H9 (cell line): ENCODE data around the gene PERCC1. TPM values are rescaled to one million over a fixed set of nuclear protein-coding genes. Genes with fewer than 3 reads are reported as not detected.

Experiments used
- DNase-seq: peaks from one replicate; pipeline ENCODE4 v3.0.0-alpha.2; 2017
- H2AFZ ChIP-seq: one replicate; pipeline ENCODE4 v1.6.1; 2013; ENCODE audit warnings: mild to moderate bottlenecking, low read length, control low read depth, moderate library complexity
- H2AK5ac ChIP-seq: 2 replicates; pipeline ENCODE4 v1.6.1; 2013; ENCODE audit warnings: low read length, control low read depth, mixed read lengths; ENCODE audit not compliant: insufficient read length
- H2BK120ac ChIP-seq: one replicate; pipeline ENCODE4 v1.6.1; 2013; ENCODE audit warnings: low read depth, mild to moderate bottlenecking, low read length, control low read depth, inconsistent platforms; ENCODE audit not compliant: poor library complexity, severe bottlenecking
- H2BK12ac ChIP-seq: 2 replicates; pipeline ENCODE4 v1.6.1; 2013; ENCODE audit warnings: low read length, control low read depth, mixed read lengths, low read depth; ENCODE audit not compliant: insufficient read length
- H2BK15ac ChIP-seq: 2 replicates; pipeline ENCODE4 v1.6.1; 2013; ENCODE audit warnings: low read depth, low read length, control low read depth
- H2BK20ac ChIP-seq: one replicate; pipeline ENCODE4 v1.6.1; 2013; ENCODE audit warnings: low read depth, mild to moderate bottlenecking, low read length, control low read depth, inconsistent platforms; ENCODE audit not compliant: poor library complexity, severe bottlenecking
- H2BK5ac ChIP-seq: 2 replicates; pipeline ENCODE4 v1.6.1; 2013; ENCODE audit warnings: low read length, control low read depth, mixed read lengths; ENCODE audit not compliant: insufficient read length
- H3K14ac ChIP-seq: 2 replicates; pipeline ENCODE4 v1.6.1; 2013; ENCODE audit warnings: low read length, control low read depth; ENCODE audit not compliant: insufficient read depth
- H3K18ac ChIP-seq: 2 replicates; pipeline ENCODE4 v1.6.1; 2013; ENCODE audit warnings: low read depth, mild to moderate bottlenecking, mixed read lengths, low read length, control low read depth; ENCODE audit not compliant: insufficient read length
- H3K23ac ChIP-seq: 2 replicates; pipeline ENCODE4 v1.6.1; 2013; ENCODE audit warnings: low read length, control low read depth, mixed read lengths, low read depth; ENCODE audit not compliant: insufficient read length
- H3K23me2 ChIP-seq: 2 replicates; pipeline ENCODE4 v1.6.1; 2013; ENCODE audit warnings: low read depth, mild to moderate bottlenecking, mixed read lengths, low read length, control low read depth; ENCODE audit not compliant: insufficient read length, poor library complexity, severe bottlenecking
- H3K27ac ChIP-seq: 2 replicates; pipeline ENCODE4 v1.5.1; 2013; ENCODE audit warnings: low read length, control low read depth, mixed read lengths, low read depth; ENCODE audit not compliant: insufficient read length
- H3K27me3 ChIP-seq: 2 replicates; pipeline ENCODE4 v1.6.1; 2013; ENCODE audit warnings: low read length, control low read depth, inconsistent platforms; ENCODE audit not compliant: insufficient read depth
- H3K4ac ChIP-seq: 2 replicates; pipeline ENCODE4 v1.6.1; 2013; ENCODE audit warnings: low read depth, mild to moderate bottlenecking, control low read depth, inconsistent platforms, low read length, moderate library complexity
- H3K4me1 ChIP-seq: 2 replicates; pipeline ENCODE4 v1.6.1; 2013; ENCODE audit warnings: low read length, control low read depth, inconsistent platforms; ENCODE audit not compliant: insufficient read depth
- H3K4me2 ChIP-seq: 2 replicates; pipeline ENCODE4 v1.6.1; 2013; ENCODE audit warnings: low read length, control low read depth, mixed read lengths; ENCODE audit not compliant: insufficient read length, insufficient read depth
- H3K56ac ChIP-seq: 2 replicates; pipeline ENCODE4 v1.6.1; 2013; ENCODE audit warnings: low read depth, mild to moderate bottlenecking, mixed read lengths, low read length, control low read depth; ENCODE audit not compliant: insufficient read length
- H3K79me1 ChIP-seq: 2 replicates; pipeline ENCODE4 v1.6.1; 2013; ENCODE audit warnings: low read depth, mild to moderate bottlenecking, moderate library complexity, low read length, control low read depth, inconsistent platforms; ENCODE audit not compliant: insufficient read depth, poor library complexity, severe bottlenecking
- H3K79me2 ChIP-seq: 2 replicates; pipeline ENCODE4 v1.6.1; 2013; ENCODE audit warnings: low read length, control low read depth, inconsistent platforms; ENCODE audit not compliant: insufficient read depth
- H3K9ac ChIP-seq: 2 replicates; pipeline ENCODE4 v1.6.1; 2013; ENCODE audit warnings: low read length, control low read depth, mixed read lengths; ENCODE audit not compliant: insufficient read length; ENCODE audit errors: extremely low read depth
- H3K9me3 ChIP-seq: one replicate; pipeline ENCODE4 v1.6.1; 2013; ENCODE audit warnings: low read depth, low read length, inconsistent platforms; ENCODE audit not compliant: control insufficient read depth
- H3T11ph ChIP-seq: one replicate; pipeline ENCODE4 v1.6.1; 2013; ENCODE audit warnings: mild to moderate bottlenecking, low read length, control low read depth, inconsistent platforms
- H4K20me1 ChIP-seq: one replicate; pipeline ENCODE4 v1.6.1; 2013; ENCODE audit not compliant: control insufficient read depth, insufficient read length, insufficient read depth
- H4K5ac ChIP-seq: 2 replicates; pipeline ENCODE4 v1.6.1; 2013; ENCODE audit warnings: low read depth, mild to moderate bottlenecking, mixed read lengths, low read length, control low read depth; ENCODE audit not compliant: insufficient read length
- H4K8ac ChIP-seq: replicated peaks from 2 replicates; pipeline ENCODE4 v1.6.1; 2013; ENCODE audit warnings: low read length, control low read depth, mixed read lengths, low read depth; ENCODE audit not compliant: insufficient read length
- H4K91ac ChIP-seq: 2 replicates; pipeline ENCODE4 v1.6.1; 2013; ENCODE audit warnings: low read depth, mild to moderate bottlenecking, moderate library complexity, mixed read lengths, low read length, control low read depth; ENCODE audit not compliant: insufficient read length
- H3K27ac Mint-ChIP-seq, 3 experiments: 2 replicates in 2 of 3; 3 replicates in 1 of 3; pipeline ENCODE4 v1.8.0; 2020 to 2021; ENCODE audit warnings: mixed read lengths in 3 of 3, mild to moderate bottlenecking in 1 of 3, moderate library complexity in 1 of 3
- H3K27me3 Mint-ChIP-seq: 2 replicates; pipeline ENCODE4 v1.8.0; 2021; ENCODE audit warnings: low read depth, mild to moderate bottlenecking, moderate library complexity, mixed read lengths
- H3K36me3 Mint-ChIP-seq, 3 experiments: 2 replicates in 2 of 3; 3 replicates in 1 of 3; pipeline ENCODE4 v1.8.0; 2020 to 2021; ENCODE audit warnings: low read depth in 3 of 3, mixed read lengths in 3 of 3; ENCODE audit not compliant: insufficient read depth in 1 of 3
- H3K4me1 Mint-ChIP-seq, 2 experiments: 2 replicates each; pipeline ENCODE4 v1.8.0; 2020; ENCODE audit warnings: mixed read lengths in 2 of 2
- H3K4me3 Mint-ChIP-seq, 2 experiments: 2 replicates in 1 of 2; 3 replicates in 1 of 2; pipeline ENCODE4 v1.8.0; 2020 to 2021; ENCODE audit warnings: mild to moderate bottlenecking in 2 of 2, mixed read lengths in 2 of 2, moderate library complexity in 1 of 2
- H3K9me3 Mint-ChIP-seq, 2 experiments: 2 replicates in 1 of 2; 3 replicates in 1 of 2; pipeline ENCODE4 v1.8.0; 2020; ENCODE audit warnings: mild to moderate bottlenecking in 2 of 2, mixed read lengths in 2 of 2, moderate library complexity in 1 of 2
- CTCF ChIP-seq: fragments of 200-600 bp; sonication (generic); conservative IDR thresholded peaks from 3 replicates; pipeline ENCODE4 v1.8.0; 2021; ENCODE audit warnings: antibody characterized with exemption, mild to moderate bottlenecking
- WGBS: extraction: QIAGEN DNeasy Blood & Tissue Kit; methylation state at CpG from one replicate; pipeline ENCODE4 v1.1.7; 2013; ENCODE audit warnings: missing lambda C conversion rate, low lambda C conversion rate, mixed read lengths; ENCODE audit not compliant: insufficient read length; ENCODE audit errors: extremely low coverage; 5-methylcytosine and 5-hydroxymethylcytosine counted together
- total RNA-seq: library from RNA; stranded (reverse); gene quantifications from 2 replicates; pipeline ENCODE4 v1.2.1, GENCODE V29; 2021

The PERCC1 gene
- total RNA-seq, 1 experiment from 2014 or later, result not detected

- Histone ChIP-seq H2BK12ac (no peak overlapping the region), H3K56ac (no peak overlapping the region), H3T11ph (no peak overlapping the region), H2BK120ac (no peak overlapping the region), H3K79me2 (no peaks in the 10 kb centered on the region), H3K4ac (no peak overlapping the region; the same call in 1 of the 2 replicates), H2AK5ac (no peak overlapping the region), H4K91ac (no peak overlapping the region), H3K23ac (no peak overlapping the region), H3K9me3 (no peaks in the 10 kb centered on the region), H3K23me2 (no peaks in the 10 kb centered on the region), H3K27ac (no peak overlapping the region), H3K18ac (no peak overlapping the region), H2BK15ac (no peak overlapping the region; the same call in 1 of the 2 replicates), H3K4me2 (no peak overlapping the region), H3K4me1 (no peaks in the 10 kb centered on the region), H4K20me1 (peaks cover 2% of the 10 kb centered on the region), H3K79me1 (no peaks in the 10 kb centered on the region), H4K8ac (no peak overlapping the region), H3K9ac (no peak overlapping the region), H4K5ac (no peak overlapping the region), H2BK5ac (no peak overlapping the region), H3K27me3 (no peaks in the 10 kb centered on the region), H2AFZ (no peak overlapping the region), H3K14ac (no peak overlapping the region; the same call in 1 of the 2 replicates), H2BK20ac (no peak overlapping the region)
- no peaks in the 10 kb centered on the region for H3K9me3 Mint-ChIP-seq
- H3K27ac Mint-ChIP-seq, result no peak overlapping the region
- no peak overlapping the region for H3K4me3 Mint-ChIP-seq
- TF ChIP-seq CTCF, result no peak
- H3K4me1 Mint-ChIP-seq, result no peaks in the 10 kb centered on the region
- peaks cover 0 to 11% (median 8%) of the 10 kb centered on the region in 3 experiments; a peak in 3 of 7 replicates for H3K36me3 Mint-ChIP-seq
- H3K27me3 Mint-ChIP-seq, result peaks cover 1% of the 10 kb centered on the region; the same call in 1 of the 2 replicates
- no peak for DNase-seq
- no CpG with 5 or more reads among the region's 48 CpGs for WGBS
These were observed 14.0 kb downstream of the PERCC1 start for GRCh38 chr16:1444730-1445517.
